NK-92 (cell line): ENCODE measurements around the gene ZBTB17.
"Not testable (repeated sequence)": the region's sequence is repeated elsewhere in the genome, so short reads cannot be mapped to it uniquely, and the experiment has no call there.

Source experiments
- DNase-seq: peaks from one replicate; lab custom pipeline; 2025; ENCODE audit not compliant: unreplicated experiment; lab: John Stamatoyannopoulos, UW

The ZBTB17 gene

DNA sequence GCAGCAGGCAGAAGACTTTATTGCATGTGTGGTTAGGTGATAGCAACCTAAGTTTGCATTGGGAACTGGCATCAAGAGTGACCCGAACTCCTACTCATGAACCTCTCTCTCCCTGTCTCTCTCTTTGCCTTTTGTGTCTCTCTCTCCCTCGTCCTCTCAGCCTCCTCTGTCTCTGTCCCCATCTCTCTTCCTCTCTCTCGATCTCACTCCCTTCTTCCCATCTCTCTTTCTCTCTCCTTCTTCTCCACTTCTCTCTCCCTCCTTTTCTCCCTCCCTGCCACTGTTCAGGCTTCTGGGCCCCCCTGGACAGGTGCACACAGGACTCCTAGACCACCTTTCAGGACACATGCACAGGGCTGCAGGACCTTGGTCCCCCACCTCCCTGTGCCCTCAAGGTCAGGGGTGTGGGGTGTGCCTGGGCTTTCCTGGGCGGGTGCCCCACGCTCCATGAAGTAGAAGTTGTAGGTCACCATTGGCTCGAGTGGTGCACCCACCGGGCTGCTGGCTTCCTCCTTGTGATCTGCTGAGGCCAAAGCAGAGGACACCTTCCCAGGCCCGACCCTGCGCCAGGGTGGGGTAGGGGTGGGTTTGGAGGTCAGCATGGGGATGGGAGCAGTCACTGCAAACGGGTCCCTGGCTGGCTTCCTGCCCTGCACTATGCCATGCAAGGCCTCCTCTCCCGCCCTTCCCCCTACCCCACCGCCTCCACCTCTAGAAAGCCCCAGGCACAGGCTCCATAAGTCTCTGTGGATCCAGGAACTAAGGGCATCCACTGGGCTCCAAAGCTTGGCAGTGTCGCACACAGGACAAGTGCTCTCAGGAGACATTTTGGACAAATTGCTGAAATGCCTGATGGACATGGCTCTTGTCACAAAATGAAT, 13.2 kb upstream of the ZBTB17 start:
- no peak for DNase-seq

DNA sequence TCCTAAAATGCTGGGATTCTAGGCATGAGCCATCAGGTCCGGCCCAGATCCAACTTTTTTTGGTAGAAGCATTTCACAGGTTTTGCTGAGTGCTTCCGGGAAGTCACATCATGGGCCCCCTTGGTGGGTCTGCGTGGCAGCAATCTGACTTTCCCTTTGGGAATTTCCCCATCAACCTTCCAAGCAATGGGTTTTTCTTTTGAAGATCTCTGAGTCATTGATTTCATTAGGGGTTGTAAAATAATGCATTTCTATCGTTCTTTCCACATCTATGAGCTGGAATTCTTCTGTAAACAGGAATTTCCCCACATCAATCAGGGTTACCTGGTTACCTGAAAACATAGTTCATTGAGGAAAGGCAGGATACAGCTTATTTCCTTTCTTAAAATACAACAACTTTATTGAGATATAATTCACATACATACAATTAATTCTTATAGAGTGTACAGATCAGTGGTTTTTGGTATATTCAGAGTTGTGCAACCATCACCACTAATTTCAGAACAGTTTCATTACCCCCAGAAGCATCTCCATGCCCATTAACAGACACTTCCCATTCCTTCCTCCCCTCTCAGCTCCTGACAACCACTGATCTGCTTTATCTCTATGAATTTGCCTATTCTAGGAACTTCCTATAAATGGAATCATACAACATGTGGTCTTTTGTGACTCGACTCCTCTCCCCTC, 9.9 kb upstream of the ZBTB17 start:
- DNase-seq, result no peak

DNA sequence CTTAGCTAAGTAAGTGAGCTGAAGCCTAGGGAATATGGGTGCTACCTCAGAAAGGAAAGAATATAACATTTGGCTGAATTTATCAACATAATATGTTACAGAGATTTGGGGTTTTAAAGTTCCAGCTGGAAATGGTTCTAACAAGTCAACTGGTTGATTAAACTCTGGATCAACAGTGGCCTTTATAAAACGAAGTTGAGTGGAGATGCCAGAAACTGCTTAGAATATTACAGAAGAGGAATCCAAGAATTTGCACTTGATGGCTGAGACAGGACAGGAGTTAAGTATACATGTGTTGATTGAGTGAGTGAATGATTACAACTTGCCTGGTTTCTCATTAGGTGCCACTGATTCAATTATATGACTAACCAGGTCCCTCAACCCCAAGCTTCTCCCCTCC, 7.4 kb upstream of the ZBTB17 start:
- no peak for DNase-seq

DNA sequence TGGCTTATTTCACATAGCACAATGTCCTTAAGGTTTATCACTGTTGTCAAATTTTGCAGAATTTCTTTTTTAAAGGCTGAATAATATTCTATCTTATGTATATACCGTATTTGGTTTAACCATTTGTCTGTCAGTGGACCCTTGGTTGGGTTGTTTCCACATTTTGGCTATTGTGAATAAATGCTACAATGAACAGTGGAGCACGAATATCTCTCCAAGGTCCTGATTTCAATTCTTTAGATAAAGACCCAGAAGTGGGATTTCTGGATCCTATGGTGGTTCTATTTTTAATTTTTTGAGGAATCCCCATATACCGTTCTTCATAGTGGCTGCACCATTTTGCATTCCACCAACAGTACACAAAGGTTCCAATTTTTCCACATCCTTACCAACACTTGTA, 5.8 kb upstream of the ZBTB17 start:
- DNase-seq, result no peak

DNA sequence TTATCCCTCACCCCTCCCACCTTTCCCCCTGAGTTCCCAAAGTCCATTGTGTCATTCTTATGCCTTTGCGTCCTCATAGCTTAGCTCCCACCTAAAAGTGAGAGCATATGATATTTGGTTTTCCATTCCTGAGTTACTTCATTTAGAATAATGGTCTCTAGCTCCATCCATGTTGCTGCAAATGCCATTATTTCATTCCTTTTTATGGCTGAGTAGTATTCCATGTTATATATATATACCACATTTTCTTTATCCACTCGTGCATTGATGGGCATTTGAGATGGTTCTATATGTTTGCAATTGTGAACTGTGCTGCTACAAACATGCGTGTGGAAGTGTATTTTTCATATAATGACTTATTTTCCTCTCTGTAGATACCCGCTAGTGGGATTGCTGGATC, 2.0 kb upstream of the ZBTB17 start:
- not testable (repeated sequence) for DNase-seq

DNA sequence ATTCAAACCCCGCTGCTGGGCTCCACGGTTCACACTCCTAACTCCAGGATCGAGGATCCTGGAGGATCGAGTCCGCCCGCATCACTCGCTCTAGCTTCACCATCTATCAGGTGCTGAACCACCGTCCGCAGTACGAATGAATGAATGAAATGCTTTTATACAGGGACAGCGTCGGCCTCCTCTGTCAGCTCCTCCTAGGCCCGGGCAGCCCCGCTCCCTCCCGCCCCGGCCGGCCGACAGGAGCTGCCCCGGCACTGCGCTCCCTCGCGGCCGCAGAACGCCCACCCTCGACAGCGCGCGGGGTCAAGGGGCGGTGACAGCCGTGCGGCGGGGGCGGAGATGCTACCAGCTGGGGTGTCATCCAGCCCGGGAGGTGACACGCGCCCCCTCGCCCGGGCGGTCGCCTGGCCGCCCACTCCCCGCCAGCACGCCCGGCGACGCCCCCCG, 520 bp downstream of the ZBTB17 start:
- DNase-seq, result no peak

DNA sequence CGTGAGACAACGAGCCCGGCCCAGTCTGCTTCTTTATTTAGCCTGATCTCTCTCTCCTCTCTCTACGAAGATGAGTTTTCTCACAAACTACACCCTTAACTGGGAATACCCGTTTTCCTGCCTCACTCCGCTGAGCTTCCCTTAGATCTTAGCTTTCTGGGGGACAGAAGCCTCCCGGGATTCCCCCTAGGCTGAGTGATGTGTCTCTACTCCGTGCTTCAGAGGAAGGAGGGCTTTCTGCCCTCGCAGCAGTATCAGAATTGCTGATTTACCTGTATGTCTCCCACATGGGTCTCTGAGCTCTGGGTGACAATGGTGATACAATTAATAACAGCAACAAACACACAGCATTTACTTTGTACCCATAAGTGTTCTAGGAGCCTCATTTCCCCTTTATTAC, 1.0 kb downstream of the ZBTB17 start:
- no peak for DNase-seq

DNA sequence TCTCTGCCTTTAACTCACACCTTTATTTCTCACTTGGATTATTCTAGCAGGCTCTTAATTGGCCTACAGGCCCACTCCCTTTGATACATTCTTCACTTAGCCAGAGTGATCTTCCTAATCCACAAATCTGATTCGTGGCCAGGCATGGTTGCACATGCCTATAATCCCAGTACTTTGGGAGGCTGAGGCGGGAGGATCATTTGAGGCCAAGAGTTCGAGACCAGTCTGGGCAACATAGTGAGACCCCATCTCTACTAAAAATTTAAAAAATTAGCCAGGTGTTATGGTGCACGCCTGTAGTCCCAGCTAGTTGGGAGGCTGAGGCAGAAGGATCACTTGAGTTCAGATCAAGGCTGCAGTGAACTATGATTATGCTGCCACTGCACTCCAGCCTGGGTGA, 2.1 kb downstream of the ZBTB17 start:
- no peak for DNase-seq

DNA sequence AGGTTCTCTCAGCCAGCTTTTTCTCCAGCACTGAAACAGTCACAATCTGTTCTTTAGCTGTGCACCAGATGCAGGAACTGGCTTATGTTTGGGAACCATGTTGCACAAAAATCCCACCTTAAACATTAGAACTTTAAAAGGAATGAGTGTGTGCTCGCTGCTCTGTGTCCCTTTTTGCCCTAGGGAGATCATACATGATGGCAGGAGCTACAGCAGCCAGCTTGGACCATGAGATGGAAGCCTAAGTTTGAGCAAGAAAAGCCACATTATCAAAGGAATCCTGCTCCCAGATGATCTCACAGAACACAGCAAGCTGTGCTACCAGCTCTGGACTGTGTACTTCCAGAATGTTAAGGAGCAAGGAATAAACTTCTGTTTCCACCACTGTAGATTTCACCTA, 3.5 kb downstream of the ZBTB17 start:
- no peak for DNase-seq

DNA sequence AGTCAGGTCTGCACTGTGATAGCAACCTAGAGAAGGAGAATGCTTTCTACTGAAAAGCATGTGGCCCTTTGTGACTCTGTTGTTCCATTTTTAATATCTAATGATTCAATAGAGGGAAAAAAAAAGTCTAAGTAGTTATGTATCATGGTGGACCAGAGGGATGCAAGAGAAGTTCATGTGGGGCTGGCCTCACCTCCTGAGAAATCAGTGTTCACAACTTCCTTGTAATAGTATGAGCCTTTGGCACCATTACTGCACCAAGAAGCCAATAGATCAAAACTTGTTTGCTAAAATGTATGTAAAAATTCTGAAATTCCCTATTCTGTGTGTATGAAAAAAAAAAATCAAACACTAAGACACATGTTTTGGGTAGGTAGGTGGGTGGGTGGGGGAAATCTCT, 5.0 kb downstream of the ZBTB17 start:
- no peak for DNase-seq

DNA sequence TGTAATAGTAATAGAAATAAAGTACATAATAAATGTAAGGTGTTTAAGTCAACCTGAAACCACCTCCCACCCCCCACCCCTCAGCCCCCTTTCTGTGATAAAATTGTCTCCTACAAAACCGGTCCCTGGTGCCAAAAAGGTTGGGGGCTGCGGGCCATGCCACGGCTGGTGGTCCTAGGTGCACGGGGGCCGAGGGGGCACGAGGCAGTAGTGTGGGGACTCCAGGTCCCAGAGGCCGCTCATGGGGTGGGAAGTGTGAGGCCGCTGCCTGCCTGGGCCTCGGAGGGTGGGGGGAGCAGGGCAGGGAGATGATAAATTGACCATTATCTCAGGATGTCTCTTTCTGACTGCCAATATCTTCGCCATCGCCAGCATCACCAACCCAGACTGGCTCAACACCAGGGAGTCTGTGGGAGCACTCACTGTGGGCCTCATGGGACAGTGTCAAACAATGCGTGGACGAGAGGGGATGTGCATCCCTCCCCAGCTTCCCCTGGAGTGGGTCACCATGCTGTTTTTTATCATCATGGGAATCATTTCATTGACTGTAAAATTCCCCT, 6.5 kb downstream of the ZBTB17 start:
- no peak for DNase-seq

DNA sequence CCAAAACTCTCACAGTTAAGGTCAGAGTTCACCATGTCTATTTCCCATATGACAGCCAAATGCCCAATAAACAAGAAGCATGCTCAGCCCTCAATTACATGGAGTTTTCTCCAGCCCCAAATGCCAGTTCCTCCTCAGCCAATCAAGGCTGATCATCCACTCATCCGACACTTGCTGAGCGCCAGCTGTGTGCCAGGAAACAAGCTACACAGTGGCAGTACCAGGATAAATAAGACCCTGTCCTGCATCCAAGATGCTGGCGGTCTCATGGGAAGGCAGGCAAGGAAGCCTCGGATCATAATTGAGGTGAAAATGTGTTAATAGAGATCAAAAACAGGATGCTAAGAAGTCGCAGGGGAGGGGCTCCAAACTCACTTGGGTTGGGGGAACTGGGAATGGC, 7.7 kb downstream of the ZBTB17 start:
- no peak for DNase-seq

DNA sequence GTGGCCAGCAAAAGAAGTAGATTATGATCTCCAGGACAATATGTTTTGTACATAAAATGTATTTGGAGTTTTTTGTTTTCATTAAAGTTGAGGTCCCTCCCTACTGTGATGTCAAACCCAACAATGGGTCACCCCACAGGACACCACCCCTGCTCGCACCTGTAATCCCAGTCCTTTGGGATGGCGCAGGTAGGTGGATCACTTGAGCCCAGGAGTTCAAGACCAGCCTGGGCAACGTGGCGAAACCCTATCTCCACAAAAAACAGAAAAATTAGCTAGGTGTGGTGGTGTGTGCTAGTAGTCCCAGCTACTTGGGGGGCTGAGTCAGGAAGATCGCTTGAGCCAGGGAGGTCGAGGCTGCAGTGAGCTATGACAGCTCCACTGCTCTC, 9.0 kb downstream of the ZBTB17 start:
- DNase-seq, result no peak

DNA sequence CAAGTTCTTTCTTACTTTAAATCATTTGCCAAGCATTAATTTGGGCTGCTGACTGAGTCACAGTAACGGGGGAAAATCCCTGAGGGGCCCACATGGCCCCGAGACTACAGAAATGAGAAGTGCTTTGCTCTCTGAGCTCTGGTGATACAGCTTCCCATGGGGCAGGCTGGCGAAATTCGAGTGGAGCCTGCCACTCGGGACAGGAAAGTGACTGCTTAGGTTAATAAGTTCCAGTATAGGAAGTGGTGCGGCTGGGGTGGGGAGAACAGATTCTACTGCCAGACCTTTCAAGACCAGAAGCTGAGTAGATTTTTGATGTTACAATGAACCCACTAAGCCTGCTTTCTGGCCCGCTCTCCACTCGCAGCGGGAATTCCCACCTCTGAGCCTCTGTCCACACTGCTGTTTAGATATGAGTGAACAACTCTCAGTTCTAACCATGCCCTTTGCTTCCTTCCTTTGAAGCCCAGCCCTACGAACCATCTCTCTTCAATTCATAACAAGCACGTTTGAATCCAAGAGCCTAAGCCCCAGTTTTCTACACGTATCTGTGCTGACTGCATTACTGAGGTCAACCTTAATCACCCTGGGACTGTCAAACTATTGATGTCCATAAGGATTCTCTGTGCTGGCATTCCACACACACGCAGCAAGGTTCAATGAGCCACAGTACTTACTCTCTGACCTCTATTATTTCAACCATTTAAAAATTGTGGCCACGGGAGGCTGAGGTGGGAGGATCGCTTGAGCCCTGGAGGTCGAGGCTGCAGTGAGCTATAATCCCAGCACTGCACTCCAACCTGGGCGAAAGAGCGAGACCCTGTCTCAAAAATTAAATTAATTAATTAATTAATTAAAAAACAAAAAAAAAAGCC, 9.6 kb downstream of the ZBTB17 start:
- DNase-seq, result no peak

DNA sequence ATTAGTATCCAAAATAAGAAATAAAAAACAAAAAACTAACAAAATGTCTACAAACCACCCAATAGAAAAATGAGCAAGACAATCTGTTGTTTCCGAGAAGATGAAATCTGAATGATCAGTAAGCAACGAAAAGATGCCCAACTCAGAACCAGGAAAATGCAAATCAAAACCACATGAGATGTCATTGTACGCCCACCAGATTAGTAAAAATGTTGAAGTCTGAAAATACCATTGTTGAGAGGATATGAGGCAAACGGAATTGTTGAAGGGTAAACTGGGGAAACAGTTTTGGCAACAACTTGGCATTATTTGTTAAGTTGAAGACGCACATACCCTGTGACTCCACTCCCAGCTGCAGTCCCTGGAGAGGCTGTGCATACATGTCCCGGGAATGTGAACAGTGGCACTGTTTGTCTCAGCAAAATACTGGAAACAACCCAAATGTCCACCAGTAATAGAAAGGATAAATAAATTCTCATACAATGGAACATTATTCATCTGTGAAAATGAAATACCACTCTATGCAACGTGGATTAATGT, 10.6 kb downstream of the ZBTB17 start:
- no peak for DNase-seq

DNA sequence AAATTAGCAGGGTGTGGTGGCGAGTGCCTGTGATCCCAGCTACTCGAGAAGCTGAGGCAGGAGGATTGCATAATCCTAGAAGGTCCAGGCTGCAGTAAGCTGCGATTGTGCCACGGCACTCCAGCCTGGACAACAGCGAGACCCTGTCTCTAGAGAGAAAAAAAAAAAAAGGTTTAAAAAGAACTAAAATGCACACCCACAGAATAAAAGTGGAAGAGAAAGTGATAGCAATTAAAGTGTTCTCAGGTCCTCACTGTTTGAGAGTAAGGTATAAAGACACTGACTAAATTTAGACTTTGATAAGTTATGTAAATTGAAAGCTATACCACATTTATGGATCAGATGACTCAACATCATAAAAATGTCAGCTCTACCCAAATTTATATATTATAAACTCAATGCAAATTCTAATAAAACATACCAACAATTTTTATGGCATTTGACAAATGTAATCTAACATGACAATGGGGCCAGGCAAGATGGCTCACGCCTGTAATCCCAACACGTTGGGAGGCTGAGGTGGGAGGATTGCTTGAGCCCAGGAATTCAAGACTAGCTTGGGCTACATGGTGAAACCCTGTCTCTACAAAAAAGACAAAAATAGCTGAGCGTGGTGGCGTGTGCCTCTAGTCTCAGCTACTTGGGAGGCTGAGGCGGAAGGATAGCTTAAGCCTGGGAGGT, 11.8 kb downstream of the ZBTB17 start:
- DNase-seq, result no peak

DNA sequence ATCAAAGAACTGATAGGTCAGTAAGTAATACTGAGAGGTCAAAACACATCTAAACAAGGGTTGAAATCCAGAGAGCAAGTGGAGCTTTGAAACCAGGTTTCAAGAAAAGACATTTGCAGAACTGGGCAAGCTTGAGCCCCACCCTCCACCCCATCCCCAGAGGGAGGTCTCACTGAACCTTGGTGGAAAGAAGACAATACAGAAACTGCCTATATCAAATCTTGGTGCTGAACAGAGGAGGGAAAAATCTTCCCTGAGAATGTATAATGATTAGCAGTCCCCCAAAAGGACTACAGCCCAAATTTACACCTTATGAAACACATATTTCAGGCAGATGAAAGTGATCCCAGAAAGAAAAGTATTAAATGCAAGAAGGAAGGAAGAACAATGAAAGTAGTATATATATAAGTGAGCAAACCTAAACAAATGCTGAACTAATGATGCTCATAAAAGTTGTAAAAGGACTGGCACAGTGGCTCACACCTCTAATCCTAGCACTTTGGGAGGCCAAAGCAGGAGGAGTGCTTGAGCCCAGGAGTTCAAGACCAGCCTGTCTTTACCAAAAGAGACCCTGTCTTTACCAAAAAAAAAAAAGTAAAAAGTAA, 12.4 kb downstream of the ZBTB17 start:
- DNase-seq, result no peak

DNA sequence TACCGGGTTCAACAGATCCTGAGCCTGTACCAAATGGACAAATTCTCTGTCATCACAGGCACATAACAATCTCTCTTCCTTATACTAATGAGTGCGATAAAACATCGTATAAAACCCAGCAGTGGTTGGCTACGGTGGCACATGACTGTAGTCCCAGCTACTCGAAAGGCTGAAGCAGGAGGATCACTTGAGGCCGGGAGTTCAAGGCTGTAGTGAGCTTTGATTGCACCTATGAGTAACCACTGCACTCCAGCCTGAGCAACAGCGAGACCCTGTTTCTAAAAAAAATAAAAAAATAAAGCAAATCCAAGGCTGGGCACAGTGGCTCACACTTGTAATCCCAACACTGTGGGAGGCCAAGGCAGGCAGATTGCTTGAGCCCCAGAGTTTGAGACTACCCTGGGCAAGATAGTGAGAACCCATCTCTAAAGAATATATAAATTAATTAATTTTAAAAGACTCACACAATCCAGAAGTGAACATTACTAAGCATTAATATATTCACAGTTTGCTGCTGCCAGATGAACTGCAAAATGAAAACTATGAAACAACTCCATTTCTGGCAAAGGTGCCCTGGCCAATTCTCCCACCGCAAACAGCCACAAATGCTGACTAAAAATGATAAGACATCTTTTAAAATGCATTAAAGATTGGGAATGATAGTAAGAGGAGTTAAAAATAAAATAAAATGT, 13.1 kb downstream of the ZBTB17 start:
- no peak for DNase-seq

DNA sequence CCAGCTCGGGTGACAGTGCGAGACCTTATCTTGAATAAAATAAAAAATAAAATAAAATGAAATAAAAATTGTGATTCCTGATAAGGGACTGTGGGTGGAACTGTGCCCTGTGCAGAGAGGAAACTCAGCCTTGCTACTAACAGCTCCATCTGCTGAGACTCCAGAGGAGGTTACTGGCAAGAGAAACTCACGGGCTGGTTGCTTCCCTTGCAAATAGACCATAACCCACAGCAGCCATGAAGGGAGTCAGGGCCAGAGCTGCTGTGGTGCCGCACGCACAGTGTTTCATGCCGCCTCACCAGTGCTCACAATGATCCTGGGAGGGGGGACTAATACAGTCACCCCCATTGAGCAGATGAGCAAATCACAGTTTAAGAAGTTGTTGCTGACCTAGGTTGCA, 13.7 kb downstream of the ZBTB17 start:
- no peak for DNase-seq
